ENCODE data around the gene MLYCD. TPM values are rescaled to one million over a fixed set of nuclear protein-coding genes. Genes with fewer than 3 reads are reported as not detected.

Gene MLYCD
- total and polyA plus RNA-seq, 2 donors (not counting 1 experiment from before 2014, with no cell fraction given) = 2.3 to 17.1 TPM

DNA sequence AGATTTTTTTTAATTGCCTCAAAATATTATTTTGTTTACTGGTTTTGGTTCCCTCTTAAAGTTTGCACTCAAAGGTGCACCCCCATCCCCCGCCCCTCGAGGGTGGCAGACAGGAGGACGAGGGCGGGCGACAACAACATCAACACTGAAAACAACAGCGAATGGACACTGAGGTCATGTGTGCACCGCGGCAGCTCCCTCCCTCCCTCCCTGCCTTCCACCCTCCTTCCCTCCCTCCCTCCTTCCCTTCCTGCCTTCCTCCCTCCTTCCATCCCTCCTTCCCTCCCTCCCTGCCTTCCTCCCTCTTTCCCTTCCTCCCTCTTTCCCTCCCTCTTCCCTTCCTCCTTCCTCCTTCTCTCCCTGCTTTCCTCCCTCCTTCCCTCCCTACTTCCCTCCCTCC, 52.6 kb downstream of the MLYCD start:
- Histone ChIP-seq H3K79me2 (ENCODE audit: control insufficient read depth, insufficient read depth, low read length) (no peaks in the 10 kb centered on the region), H3K9ac (ENCODE audit: low read length) (no peak overlapping the region), H3K4me2 (replicated peaks; ENCODE audit: low read depth, low read length, poor library complexity, severe bottlenecking) (no peak overlapping the region), H2AFZ (ENCODE audit: insufficient read depth, low read depth, low read length, poor library complexity, severe bottlenecking) (no peak overlapping the region), H4K20me1 (ENCODE audit: control insufficient read depth, insufficient read depth, low read length, poor library complexity, severe bottlenecking) (no peaks in the 10 kb centered on the region), H3K9me3 (ENCODE audit: control extremely low read depth in 1 of 3, control insufficient read depth in 2 of 3, insufficient read depth in 1 of 3, low read length in 2 of 3) (peaks cover 0 to 7% (median 0%) of the 10 kb centered on the region in 3 donors), H3K4me3 (ENCODE audit: control extremely low read depth in 1 of 5, extremely low read depth in 1 of 5, insufficient read depth in 1 of 5, low read depth in 2 of 5, low read length in 4 of 5) (no peak overlapping the region), H3K36me3 (replicated peaks in 1 of 2; ENCODE audit: control extremely low read depth in 1 of 2, control insufficient read depth in 1 of 2, extremely low read depth in 1 of 2, insufficient read depth in 2 of 2, low read length in 1 of 2) (no peaks in the 10 kb centered on the region), H3K27me3 (replicated peaks in 1 of 4; ENCODE audit: control extremely low read depth in 1 of 4, control insufficient read depth in 3 of 4, insufficient read depth in 4 of 4, low read length in 3 of 4) (peaks cover 0 to 41% (median 10%) of the 10 kb centered on the region in 4 experiments), H3K4me1 (ENCODE audit: control insufficient read depth in 2 of 2, insufficient read depth in 2 of 2, low read length in 2 of 2) (peaks cover 12 to 13% of the 10 kb centered on the region in 2 donors), H3K27ac (ENCODE audit: low read length in 2 of 2) (no peak overlapping the region)
- DNase-seq (no peak), ATAC-seq (ENCODE audit: low read depth) (no peak)
- no peak overlapping the region for H3K27ac Mint-ChIP-seq
- CTCF ChIA-PET = no interaction called here
- intact Hi-C loops (cut with micrococcal nuclease) = no loop called here
- POLR2A ChIA-PET = no interaction called here
- TF ChIP-seq, protein P1, sequence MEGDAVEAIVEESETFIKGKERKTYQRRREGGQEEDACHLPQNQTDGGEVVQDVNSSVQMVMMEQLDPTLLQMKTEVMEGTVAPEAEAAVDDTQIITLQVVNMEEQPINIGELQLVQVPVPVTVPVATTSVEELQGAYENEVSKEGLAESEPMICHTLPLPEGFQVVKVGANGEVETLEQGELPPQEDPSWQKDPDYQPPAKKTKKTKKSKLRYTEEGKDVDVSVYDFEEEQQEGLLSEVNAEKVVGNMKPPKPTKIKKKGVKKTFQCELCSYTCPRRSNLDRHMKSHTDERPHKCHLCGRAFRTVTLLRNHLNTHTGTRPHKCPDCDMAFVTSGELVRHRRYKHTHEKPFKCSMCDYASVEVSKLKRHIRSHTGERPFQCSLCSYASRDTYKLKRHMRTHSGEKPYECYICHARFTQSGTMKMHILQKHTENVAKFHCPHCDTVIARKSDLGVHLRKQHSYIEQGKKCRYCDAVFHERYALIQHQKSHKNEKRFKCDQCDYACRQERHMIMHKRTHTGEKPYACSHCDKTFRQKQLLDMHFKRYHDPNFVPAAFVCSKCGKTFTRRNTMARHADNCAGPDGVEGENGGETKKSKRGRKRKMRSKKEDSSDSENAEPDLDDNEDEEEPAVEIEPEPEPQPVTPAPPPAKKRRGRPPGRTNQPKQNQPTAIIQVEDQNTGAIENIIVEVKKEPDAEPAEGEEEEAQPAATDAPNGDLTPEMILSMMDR (IDR thresholded peaks at IDR 0.05) = no peak
- no peak for TF ChIP-seq EZH2 (IDR thresholded peaks at IDR 0.05; ENCODE audit: borderline replicate concordance, insufficient read depth, low read depth, low read length, poor library complexity, severe bottlenecking)
- H3K9me3 Mint-ChIP-seq (ENCODE audit: insufficient read depth) = no peaks in the 10 kb centered on the region
- WGBS (ENCODE audit: insufficient coverage) = 55% methylated on average over 3 of the region's 8 CpGs
- H3K27me3 Mint-ChIP-seq = peaks cover 17% of the 10 kb centered on the region
- H3K4me3 Mint-ChIP-seq = no peak overlapping the region
- H3K4me1 Mint-ChIP-seq = peaks cover 12% of the 10 kb centered on the region

DNA sequence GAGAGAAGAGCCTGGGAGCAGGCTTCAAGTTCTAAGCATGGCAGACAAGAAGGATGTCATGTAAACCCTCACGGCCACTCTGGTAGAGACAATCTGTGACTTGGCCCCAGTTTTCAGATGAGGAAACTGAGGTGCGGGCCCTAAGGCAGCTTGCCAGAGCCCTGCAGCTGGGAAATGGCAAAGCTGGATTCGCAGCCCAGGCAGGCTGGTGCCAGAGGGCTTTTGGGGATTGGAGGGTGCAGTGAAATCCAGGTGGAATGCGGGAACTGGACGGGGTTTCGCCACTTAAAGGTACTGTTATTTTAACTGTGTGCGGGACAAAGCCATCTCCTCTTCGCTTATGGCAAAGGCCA, 53.6 kb downstream of the MLYCD start:
- Histone ChIP-seq H3K9ac (ENCODE audit: low read length) (no peak overlapping the region), H2AFZ (ENCODE audit: insufficient read depth, low read depth, low read length, poor library complexity, severe bottlenecking) (no peak overlapping the region), H3K27ac (ENCODE audit: low read length in 2 of 2) (no peak overlapping the region), H3K27me3 (replicated peaks in 1 of 4; ENCODE audit: control extremely low read depth in 1 of 4, control insufficient read depth in 3 of 4, insufficient read depth in 4 of 4, low read length in 3 of 4) (peaks cover 0 to 44% (median 10%) of the 10 kb centered on the region in 4 experiments), H3K4me2 (replicated peaks; ENCODE audit: low read depth, low read length, poor library complexity, severe bottlenecking) (peak overlapping the region; percentile 73), H3K9me3 (ENCODE audit: control extremely low read depth in 1 of 3, control insufficient read depth in 2 of 3, insufficient read depth in 1 of 3, low read length in 2 of 3) (peaks cover 0 to 7% (median 0%) of the 10 kb centered on the region in 3 donors), H4K20me1 (ENCODE audit: control insufficient read depth, insufficient read depth, low read length, poor library complexity, severe bottlenecking) (no peaks in the 10 kb centered on the region), H3K4me1 (ENCODE audit: control insufficient read depth in 2 of 2, insufficient read depth in 2 of 2, low read length in 2 of 2) (peaks cover 12 to 13% of the 10 kb centered on the region in 2 donors), H3K36me3 (replicated peaks in 1 of 2; ENCODE audit: control extremely low read depth in 1 of 2, control insufficient read depth in 1 of 2, extremely low read depth in 1 of 2, insufficient read depth in 2 of 2, low read length in 1 of 2) (no peaks in the 10 kb centered on the region), H3K4me3 (ENCODE audit: control extremely low read depth in 1 of 5, extremely low read depth in 1 of 5, insufficient read depth in 1 of 5, low read depth in 2 of 5, low read length in 4 of 5) (no peak overlapping the region), H3K79me2 (ENCODE audit: control insufficient read depth, insufficient read depth, low read length) (no peaks in the 10 kb centered on the region)
- H3K27me3 Mint-ChIP-seq = peaks cover 17% of the 10 kb centered on the region
- ChIA-PET CTCF (no interaction called here), POLR2A (no interaction called here)
- no peak for TF ChIP-seq EZH2 (IDR thresholded peaks at IDR 0.05; ENCODE audit: borderline replicate concordance, insufficient read depth, low read depth, low read length, poor library complexity, severe bottlenecking)
- TF ChIP-seq, protein P1 (IDR thresholded peaks at IDR 0.05) = no peak
- H3K4me1 Mint-ChIP-seq = peaks cover 12% of the 10 kb centered on the region
- 47% methylated on average over 8 of the region's 8 CpGs for WGBS (ENCODE audit: insufficient coverage)
- no peaks in the 10 kb centered on the region for H3K9me3 Mint-ChIP-seq (ENCODE audit: insufficient read depth)
- DNase-seq (no peak), ATAC-seq (ENCODE audit: low read depth) (no peak)
- H3K4me3 Mint-ChIP-seq = peak overlapping the region; percentile 76
- no peak overlapping the region for H3K27ac Mint-ChIP-seq
- intact Hi-C loops (cut with micrococcal nuclease) = no loop called here

All from B cell (primary cell).